HuH-7 (cell line): ENCODE measurements around the gene SH3BGRL3.
A peak's percentile ranks its signal among the peaks of the same experiment; 100 is the strongest.
"Not testable (repeated sequence)": the region's sequence is repeated elsewhere in the genome, so short reads cannot be mapped to it uniquely, and the experiment has no call there.

Source experiments
- DNase-seq: peaks from one replicate; pipeline ENCODE4 v3.0.0; 2011; ENCODE audit warnings: low spot score

The SH3BGRL3 gene

GRCh38 chr1:26290882-26291261 lies 11.0 kb downstream of the SH3BGRL3 start:
- DNase-seq, result no peak

- no peak for DNase-seq
These were observed 11.5 kb downstream of the SH3BGRL3 start for GRCh38 chr1:26291433-26291832.

GRCh38 chr1:26291939-26292338 lies 12.1 kb downstream of the SH3BGRL3 start:
- no peak for DNase-seq

GRCh38 chr1:26292735-26293134 lies 12.8 kb downstream of the SH3BGRL3 start:
- DNase-seq, result not testable (repeated sequence)

GRCh38 chr1:26293911-26294463 lies 14.1 kb downstream of the SH3BGRL3 start:
- no peak for DNase-seq

GRCh38 chr1:26295194-26296138 lies 15.6 kb downstream of the SH3BGRL3 start:
- DNase-seq, result no peak

- DNase-seq, result no peak
These were observed 16.6 kb downstream of the SH3BGRL3 start for GRCh38 chr1:26296340-26297056.

GRCh38 chr1:26297057-26297790 lies 17.3 kb downstream of the SH3BGRL3 start:
- DNase-seq, result no peak

GRCh38 chr1:26297791-26298124 lies 17.9 kb downstream of the SH3BGRL3 start:
- no peak for DNase-seq

- DNase-seq, result no peak
These were observed 20.8 kb downstream of the SH3BGRL3 start for GRCh38 chr1:26300578-26301275.

- no peak for DNase-seq
These were observed 23.0 kb downstream of the SH3BGRL3 start for GRCh38 chr1:26302733-26303405.

GRCh38 chr1:26305667-26306289 lies 25.9 kb downstream of the SH3BGRL3 start:
- DNase-seq, result no peak

- DNase-seq, result peak; percentile 97
These were observed 26.7 kb downstream of the SH3BGRL3 start, which contains the start of gene UBXN11 for GRCh38 chr1:26306290-26307229. Gene UBXN11, minus strand, starts transcription at chr1:26306636. Its CDS starts 3,753 bp downstream, at chr1:26302883.

GRCh38 chr1:26307363-26307781 lies 27.5 kb downstream of the SH3BGRL3 start:
- DNase-seq, result no peak

GRCh38 chr1:26307966-26308899 lies 28.3 kb downstream of the SH3BGRL3 start:
- not testable (repeated sequence) for DNase-seq

- no peak for DNase-seq
These were observed 34.6 kb downstream of the SH3BGRL3 start for GRCh38 chr1:26314501-26314900.

GRCh38 chr1:26315874-26316850 lies 36.3 kb downstream of the SH3BGRL3 start:
- no peak for DNase-seq
